ENCODE data around the gene PRKAG2.

The PRKAG2 gene

GRCh38 chr7:151727579-151728285 lies 149.2 kb downstream of the PRKAG2 start:
- Histone ChIP-seq H3K79me2 (ENCODE audit: insufficient read depth, low read length) (no peaks in the 10 kb centered on the region), H3K4me1 (ENCODE audit: insufficient read depth, low read length, severe bottlenecking) (no peaks in the 10 kb centered on the region), H3K9me2 (ENCODE audit: low read depth, low read length) (no peaks in the 10 kb centered on the region), H3K4me2 (ENCODE audit: low read length) (no peak overlapping the region), H3K27ac (ENCODE audit: low read depth, low read length, poor library complexity, severe bottlenecking) (no peak overlapping the region), H4K20me1 (ENCODE audit: insufficient read depth, low read length) (no peaks in the 10 kb centered on the region), H3K9ac (ENCODE audit: low read length) (no peak overlapping the region), H3K4me3 (ENCODE audit: low read depth, low read length, poor library complexity, severe bottlenecking) (no peak overlapping the region), H3K36me3 (ENCODE audit: insufficient read depth, low read length) (no peaks in the 10 kb centered on the region), H3K9me3 (ENCODE audit: low read length) (no peaks in the 10 kb centered on the region), H2AFZ (ENCODE audit: low read length) (no peak overlapping the region), H3K27me3 (ENCODE audit: insufficient read depth, low read length) (peaks cover 21% of the 10 kb centered on the region), H3F3A (ENCODE audit: insufficient read depth, low read length) (no peaks in the 10 kb centered on the region)
- no peak for TF ChIP-seq EZH2 (IDR thresholded peaks at IDR 0.05; ENCODE audit: borderline replicate concordance, low read length)
- no peak for TF ChIP-seq CTCF (IDR thresholded peaks at IDR 0.05; ENCODE audit: low read length)

GRCh38 chr7:151726652-151727578 lies 150.0 kb downstream of the PRKAG2 start:
- Histone ChIP-seq H3K27me3 (ENCODE audit: insufficient read depth, low read length) (peaks cover 26% of the 10 kb centered on the region), H3F3A (ENCODE audit: insufficient read depth, low read length) (no peaks in the 10 kb centered on the region), H3K9me2 (ENCODE audit: low read depth, low read length) (no peaks in the 10 kb centered on the region), H3K36me3 (ENCODE audit: insufficient read depth, low read length) (no peaks in the 10 kb centered on the region), H3K9me3 (ENCODE audit: low read length) (no peaks in the 10 kb centered on the region), H3K27ac (ENCODE audit: low read depth, low read length, poor library complexity, severe bottlenecking) (no peak overlapping the region), H4K20me1 (ENCODE audit: insufficient read depth, low read length) (no peaks in the 10 kb centered on the region), H2AFZ (ENCODE audit: low read length) (no peak overlapping the region), H3K4me3 (ENCODE audit: low read depth, low read length, poor library complexity, severe bottlenecking) (no peak overlapping the region), H3K4me1 (ENCODE audit: insufficient read depth, low read length, severe bottlenecking) (no peaks in the 10 kb centered on the region), H3K79me2 (ENCODE audit: insufficient read depth, low read length) (no peaks in the 10 kb centered on the region), H3K9ac (ENCODE audit: low read length) (no peak overlapping the region), H3K4me2 (ENCODE audit: low read length) (no peak overlapping the region)
- TF ChIP-seq EZH2 (IDR thresholded peaks at IDR 0.05; ENCODE audit: borderline replicate concordance, low read length) (no peak), CTCF (IDR thresholded peaks at IDR 0.05; ENCODE audit: low read length) (no peak)

GRCh38 chr7:151725844-151726651 lies 150.9 kb downstream of the PRKAG2 start:
- H3K9me2 ChIP-seq (ENCODE audit: low read depth, low read length): no peaks in the 10 kb centered on the region
- no peaks in the 10 kb centered on the region for H4K20me1 ChIP-seq (ENCODE audit: insufficient read depth, low read length)
- H3F3A ChIP-seq (ENCODE audit: insufficient read depth, low read length): no peaks in the 10 kb centered on the region
- H3K4me1 ChIP-seq (ENCODE audit: insufficient read depth, low read length, severe bottlenecking): no peaks in the 10 kb centered on the region
- H3K4me2 ChIP-seq (ENCODE audit: low read length): no peak overlapping the region
- no peaks in the 10 kb centered on the region for H3K9me3 ChIP-seq (ENCODE audit: low read length)
- no peak overlapping the region for H3K9ac ChIP-seq (ENCODE audit: low read length)
- no peaks in the 10 kb centered on the region for H3K79me2 ChIP-seq (ENCODE audit: insufficient read depth, low read length)
- H3K27ac ChIP-seq (ENCODE audit: low read depth, low read length, poor library complexity, severe bottlenecking): no peak overlapping the region
- no peak overlapping the region for H3K4me3 ChIP-seq (ENCODE audit: low read depth, low read length, poor library complexity, severe bottlenecking)
- TF ChIP-seq EZH2 (IDR thresholded peaks at IDR 0.05; ENCODE audit: borderline replicate concordance, low read length): no peak
- no peak; the same call in 1 of the 2 replicates for TF ChIP-seq CTCF (IDR thresholded peaks at IDR 0.05; ENCODE audit: low read length)
- peaks cover 19% of the 10 kb centered on the region for H3K27me3 ChIP-seq (ENCODE audit: insufficient read depth, low read length)
- no peaks in the 10 kb centered on the region for H3K36me3 ChIP-seq (ENCODE audit: insufficient read depth, low read length)
- H2AFZ ChIP-seq (ENCODE audit: low read length): no peak overlapping the region

Data from OCI-LY1 (cell line).